Fibroblast of skin of left quadriceps (primary cell): Measurements from ENCODE around the gene LMAN2L.
"Not testable (repeated sequence)": the region's sequence is repeated elsewhere in the genome, so short reads cannot be mapped to it uniquely, and the experiment has no call there.

Experiments
- DNase-seq, 2 experiments: peaks; one replicate each; pipeline ENCODE4 v3.0.0-alpha.2; 2013; ENCODE audit warnings: low read depth in 2 of 2

The LMAN2L gene

GRCh38 chr2:96687711-96688640 is 51.9 kb downstream of the LMAN2L start:
- no peak for DNase-seq

- DNase-seq: no peak
Measured at GRCh38 chr2:96687266-96687665, 52.6 kb downstream of the LMAN2L start.

- no peak for DNase-seq
Measured at GRCh38 chr2:96685577-96686459, 54.0 kb downstream of the LMAN2L start.

GRCh38 chr2:96684883-96685576 is 54.8 kb downstream of the LMAN2L start:
- no peak for DNase-seq

GRCh38 chr2:96683972-96684820 is 55.7 kb downstream of the LMAN2L start:
- no peak for DNase-seq

GRCh38 chr2:96683307-96683706 is 56.6 kb downstream of the LMAN2L start:
- no peak for DNase-seq

GRCh38 chr2:96681540-96681939 is 58.3 kb downstream of the LMAN2L start:
- no peak for DNase-seq

- no peak for DNase-seq
Measured at GRCh38 chr2:96680561-96681141, 59.2 kb downstream of the LMAN2L start.

- no peak for DNase-seq
Measured at GRCh38 chr2:96679848-96680247, 60.0 kb downstream of the LMAN2L start.

GRCh38 chr2:96669539-96670215 is 70.2 kb downstream of the LMAN2L start:
- DNase-seq: no peak

GRCh38 chr2:96668771-96669170 is 71.1 kb downstream of the LMAN2L start:
- no peak for DNase-seq

GRCh38 chr2:96665717-96666116 is 74.1 kb downstream of the LMAN2L start:
- DNase-seq: not testable (repeated sequence)

- DNase-seq: peak; percentile 98
Measured at GRCh38 chr2:96665083-96665569, 74.7 kb downstream of the LMAN2L start.

- no peak for DNase-seq
Measured at GRCh38 chr2:96664366-96664925, 75.4 kb downstream of the LMAN2L start.

- DNase-seq: no peak
Measured at GRCh38 chr2:96663829-96664228, 76.0 kb downstream of the LMAN2L start.

- DNase-seq: no peak
Measured at GRCh38 chr2:96663177-96663576, 76.7 kb downstream of the LMAN2L start.

GRCh38 chr2:96662360-96662759 is 77.5 kb downstream of the LMAN2L start:
- DNase-seq: no peak

- no peak for DNase-seq
Measured at GRCh38 chr2:96661324-96661723, 78.5 kb downstream of the LMAN2L start.

GRCh38 chr2:96656540-96656939 is 83.3 kb downstream of the LMAN2L start:
- DNase-seq: no peak
